Measurements from ENCODE around the gene BICC1. TPM values are rescaled to one million over a fixed set of nuclear protein-coding genes. Genes with fewer than 3 reads are reported as not detected.

The BICC1 gene
- total RNA-seq, 1 donor from 2014 or later: 15.2 TPM

DNA sequence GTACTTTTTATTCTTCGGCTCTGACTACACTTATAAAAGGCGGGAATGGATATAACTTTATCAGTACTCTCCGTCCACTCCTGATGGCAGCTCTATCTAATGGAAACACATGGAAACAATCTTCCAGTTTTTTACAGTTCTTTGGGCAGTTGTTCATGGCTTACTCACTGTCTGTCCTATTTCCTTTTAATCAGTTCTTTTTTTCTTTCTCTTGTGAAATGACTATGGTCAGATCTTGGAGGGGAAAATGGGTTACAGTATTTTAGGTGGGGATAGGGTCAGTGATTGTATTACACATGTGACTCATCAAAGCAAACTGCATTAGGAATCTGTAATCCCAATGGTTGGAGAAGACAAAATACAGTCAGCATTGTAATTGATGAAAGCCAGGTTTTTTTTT is 112.4 kb downstream of the BICC1 start:
- Mint-ChIP-seq H3K27ac (no peak overlapping the region), H3K4me1 (ENCODE audit: unreplicated experiment) (peaks cover 19% of the 10 kb centered on the region), H3K27me3 (no peaks in the 10 kb centered on the region), H3K9me3 (no peaks in the 10 kb centered on the region), H3K4me3 (no peak overlapping the region), H3K36me3 (peaks cover 6% of the 10 kb centered on the region)
- TF ChIP-seq, protein P1, sequence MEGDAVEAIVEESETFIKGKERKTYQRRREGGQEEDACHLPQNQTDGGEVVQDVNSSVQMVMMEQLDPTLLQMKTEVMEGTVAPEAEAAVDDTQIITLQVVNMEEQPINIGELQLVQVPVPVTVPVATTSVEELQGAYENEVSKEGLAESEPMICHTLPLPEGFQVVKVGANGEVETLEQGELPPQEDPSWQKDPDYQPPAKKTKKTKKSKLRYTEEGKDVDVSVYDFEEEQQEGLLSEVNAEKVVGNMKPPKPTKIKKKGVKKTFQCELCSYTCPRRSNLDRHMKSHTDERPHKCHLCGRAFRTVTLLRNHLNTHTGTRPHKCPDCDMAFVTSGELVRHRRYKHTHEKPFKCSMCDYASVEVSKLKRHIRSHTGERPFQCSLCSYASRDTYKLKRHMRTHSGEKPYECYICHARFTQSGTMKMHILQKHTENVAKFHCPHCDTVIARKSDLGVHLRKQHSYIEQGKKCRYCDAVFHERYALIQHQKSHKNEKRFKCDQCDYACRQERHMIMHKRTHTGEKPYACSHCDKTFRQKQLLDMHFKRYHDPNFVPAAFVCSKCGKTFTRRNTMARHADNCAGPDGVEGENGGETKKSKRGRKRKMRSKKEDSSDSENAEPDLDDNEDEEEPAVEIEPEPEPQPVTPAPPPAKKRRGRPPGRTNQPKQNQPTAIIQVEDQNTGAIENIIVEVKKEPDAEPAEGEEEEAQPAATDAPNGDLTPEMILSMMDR (conservative IDR thresholded peaks at IDR 0.05): no peak
- DNase-seq (ENCODE audit: extremely low spot score, unreplicated experiment): no peak

DNA sequence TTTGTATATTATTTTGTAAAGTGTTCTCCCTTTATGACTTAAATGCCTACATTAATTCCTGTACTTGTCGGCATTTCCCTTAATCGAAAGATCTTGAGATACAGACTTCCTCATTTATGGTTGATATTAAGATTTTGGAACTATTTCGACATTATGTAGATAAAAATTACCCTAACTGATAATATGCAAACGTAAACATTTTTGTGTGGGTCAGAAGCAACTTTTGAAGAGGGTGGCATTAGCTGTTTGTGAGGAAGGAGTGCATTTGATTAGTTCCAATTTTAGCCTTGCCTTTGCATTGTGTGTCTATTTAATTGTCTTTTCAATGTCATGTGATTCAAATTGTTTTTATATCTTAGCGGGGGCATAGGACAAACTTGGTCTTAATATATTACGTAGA is 114.7 kb downstream of the BICC1 start:
- H3K27me3 Mint-ChIP-seq: no peaks in the 10 kb centered on the region
- DNase-seq (ENCODE audit: extremely low spot score, unreplicated experiment): no peak
- no peak overlapping the region for H3K4me3 Mint-ChIP-seq
- TF ChIP-seq, protein P1 (conservative IDR thresholded peaks at IDR 0.05): no peak
- H3K9me3 Mint-ChIP-seq: no peaks in the 10 kb centered on the region
- peaks cover 8% of the 10 kb centered on the region for H3K4me1 Mint-ChIP-seq (ENCODE audit: unreplicated experiment)
- no peak overlapping the region for H3K27ac Mint-ChIP-seq
- peaks cover 11% of the 10 kb centered on the region for H3K36me3 Mint-ChIP-seq

DNA sequence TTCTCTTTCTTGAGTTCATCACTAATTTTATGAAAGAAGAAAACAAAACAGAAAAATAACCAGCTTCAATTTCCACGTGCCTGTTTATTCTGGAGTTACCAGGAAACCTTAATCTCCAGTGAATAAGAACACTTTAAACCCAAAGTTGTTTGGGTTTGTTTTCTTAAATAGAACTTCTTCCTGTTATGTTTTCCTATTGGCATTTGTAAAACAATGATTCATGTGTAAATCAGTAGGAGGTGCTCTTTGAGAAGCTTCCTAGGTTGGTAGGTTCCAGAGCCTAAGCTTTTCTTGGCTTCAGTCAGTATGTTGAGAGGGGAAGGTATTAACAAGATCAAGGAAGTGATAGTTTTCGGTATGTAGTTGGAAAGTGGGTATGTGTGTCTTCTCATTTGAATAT is 119.0 kb downstream of the BICC1 start:
- Mint-ChIP-seq H3K27me3 (no peaks in the 10 kb centered on the region), H3K4me1 (ENCODE audit: unreplicated experiment) (peaks cover 4% of the 10 kb centered on the region), H3K9me3 (peaks cover 5% of the 10 kb centered on the region), H3K27ac (no peak overlapping the region), H3K36me3 (peaks cover 18% of the 10 kb centered on the region), H3K4me3 (no peak overlapping the region)
- DNase-seq (ENCODE audit: extremely low spot score, unreplicated experiment): no peak
- TF ChIP-seq, protein P1 (conservative IDR thresholded peaks at IDR 0.05): no peak

DNA sequence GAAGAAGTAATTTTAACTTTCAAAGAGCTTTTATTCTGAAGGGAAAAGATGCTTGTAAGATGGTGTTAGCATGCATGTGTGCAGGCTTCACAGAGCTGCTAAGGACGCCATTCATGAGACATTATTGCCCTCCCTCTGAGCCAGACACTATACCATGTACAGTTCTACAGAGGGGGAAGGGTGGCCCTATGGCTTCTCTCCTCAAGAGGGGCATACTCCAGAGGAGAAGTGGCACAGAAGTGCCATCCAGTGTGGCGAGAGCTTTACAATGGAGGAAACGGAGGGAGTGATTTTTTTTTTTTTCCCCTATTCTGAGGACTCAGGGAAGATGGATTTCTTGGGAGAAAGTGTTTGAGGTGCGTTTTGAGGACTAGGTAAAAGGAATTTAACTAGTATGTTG is 119.5 kb downstream of the BICC1 start:
- Mint-ChIP-seq H3K4me1 (ENCODE audit: unreplicated experiment) (peaks cover 6% of the 10 kb centered on the region), H3K27me3 (no peaks in the 10 kb centered on the region), H3K9me3 (peaks cover 5% of the 10 kb centered on the region), H3K4me3 (no peak overlapping the region), H3K27ac (no peak overlapping the region), H3K36me3 (peaks cover 18% of the 10 kb centered on the region)
- TF ChIP-seq, protein P1 (conservative IDR thresholded peaks at IDR 0.05): no peak
- no peak for DNase-seq (ENCODE audit: extremely low spot score, unreplicated experiment)

DNA sequence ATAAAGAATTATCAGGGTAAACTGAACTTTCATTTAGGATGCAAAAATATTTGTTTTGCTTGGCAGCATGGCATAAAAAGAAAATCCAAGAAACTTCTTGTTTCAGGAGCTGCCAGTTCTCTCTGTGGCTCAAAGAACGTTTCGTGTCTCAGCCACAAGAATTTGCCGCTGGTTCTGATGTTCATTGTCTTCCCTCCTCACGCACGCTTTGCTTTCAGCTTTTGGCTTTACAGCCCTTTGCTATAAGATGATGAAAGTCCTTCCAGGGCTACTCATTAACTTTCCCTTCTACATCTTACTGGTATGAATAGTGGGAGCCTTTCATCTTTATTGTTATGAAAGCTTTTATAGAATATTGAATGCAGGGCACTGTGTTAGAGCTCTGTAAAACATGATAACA is 124.7 kb downstream of the BICC1 start:
- H3K36me3 Mint-ChIP-seq: peaks cover 7% of the 10 kb centered on the region
- peaks cover 5% of the 10 kb centered on the region for H3K9me3 Mint-ChIP-seq
- no peaks in the 10 kb centered on the region for H3K27me3 Mint-ChIP-seq
- no peak overlapping the region for H3K27ac Mint-ChIP-seq
- no peak overlapping the region for H3K4me3 Mint-ChIP-seq
- H3K4me1 Mint-ChIP-seq (ENCODE audit: unreplicated experiment): peaks cover 33% of the 10 kb centered on the region
- TF ChIP-seq, protein P1 (conservative IDR thresholded peaks at IDR 0.05): no peak
- DNase-seq (ENCODE audit: extremely low spot score, unreplicated experiment): no peak

DNA sequence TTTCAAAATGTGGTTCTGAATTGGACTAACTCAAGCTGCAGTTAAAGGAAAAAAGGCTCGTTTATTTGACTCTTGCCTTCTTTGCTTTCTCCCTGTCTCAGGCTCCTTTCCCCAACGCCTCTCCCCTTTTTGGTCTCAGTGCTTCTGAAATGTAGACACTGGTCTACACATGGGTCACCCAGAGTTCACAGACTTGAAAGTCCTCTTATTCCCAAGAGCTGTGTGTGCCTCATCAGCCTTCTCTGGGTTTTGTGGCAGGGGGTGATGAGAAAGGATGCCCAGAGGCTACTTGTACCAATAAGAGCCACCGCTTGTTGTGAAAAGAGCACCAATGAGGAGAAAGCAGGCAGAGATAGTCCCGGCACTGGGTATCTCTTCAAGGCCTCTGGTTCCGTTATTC is 125.7 kb downstream of the BICC1 start:
- no peaks in the 10 kb centered on the region for H3K9me3 Mint-ChIP-seq
- no peak overlapping the region for H3K27ac Mint-ChIP-seq
- H3K27me3 Mint-ChIP-seq: no peaks in the 10 kb centered on the region
- H3K36me3 Mint-ChIP-seq: no peaks in the 10 kb centered on the region
- no peak for DNase-seq (ENCODE audit: extremely low spot score, unreplicated experiment)
- peaks cover 33% of the 10 kb centered on the region for H3K4me1 Mint-ChIP-seq (ENCODE audit: unreplicated experiment)
- TF ChIP-seq, protein P1 (conservative IDR thresholded peaks at IDR 0.05): no peak
- no peak overlapping the region for H3K4me3 Mint-ChIP-seq

All from type B pancreatic cell (in vitro differentiated cells).